DND-41 (cell line): ENCODE data around the gene CCL2.

Experiments used
- EZH2 ChIP-seq: IDR thresholded peaks from 3 replicates; pipeline ENCODE4 v1.6.1; 2012; ENCODE audit warnings: borderline replicate concordance, low read depth, mild to moderate bottlenecking, moderate library complexity, low read length, inconsistent platforms; ENCODE audit not compliant: severe bottlenecking
- TF ChIP-seq, protein P1 (sequence below): IDR thresholded peaks from 2 replicates; pipeline ENCODE4 v1.5.1; 2012; ENCODE audit warnings: borderline replicate concordance, low read length, moderate library complexity, mild to moderate bottlenecking; ENCODE audit not compliant: poor library complexity, severe bottlenecking; ENCODE audit errors: extremely low read depth

- TF ChIP-seq, protein P1, sequence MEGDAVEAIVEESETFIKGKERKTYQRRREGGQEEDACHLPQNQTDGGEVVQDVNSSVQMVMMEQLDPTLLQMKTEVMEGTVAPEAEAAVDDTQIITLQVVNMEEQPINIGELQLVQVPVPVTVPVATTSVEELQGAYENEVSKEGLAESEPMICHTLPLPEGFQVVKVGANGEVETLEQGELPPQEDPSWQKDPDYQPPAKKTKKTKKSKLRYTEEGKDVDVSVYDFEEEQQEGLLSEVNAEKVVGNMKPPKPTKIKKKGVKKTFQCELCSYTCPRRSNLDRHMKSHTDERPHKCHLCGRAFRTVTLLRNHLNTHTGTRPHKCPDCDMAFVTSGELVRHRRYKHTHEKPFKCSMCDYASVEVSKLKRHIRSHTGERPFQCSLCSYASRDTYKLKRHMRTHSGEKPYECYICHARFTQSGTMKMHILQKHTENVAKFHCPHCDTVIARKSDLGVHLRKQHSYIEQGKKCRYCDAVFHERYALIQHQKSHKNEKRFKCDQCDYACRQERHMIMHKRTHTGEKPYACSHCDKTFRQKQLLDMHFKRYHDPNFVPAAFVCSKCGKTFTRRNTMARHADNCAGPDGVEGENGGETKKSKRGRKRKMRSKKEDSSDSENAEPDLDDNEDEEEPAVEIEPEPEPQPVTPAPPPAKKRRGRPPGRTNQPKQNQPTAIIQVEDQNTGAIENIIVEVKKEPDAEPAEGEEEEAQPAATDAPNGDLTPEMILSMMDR = no peak
- no peak for TF ChIP-seq EZH2
These were observed 43.9 kb downstream of the CCL2 start for GRCh38 chr17:34299027-34299426.
